ENCODE data around the gene LPAR4.

The LPAR4 gene

DNA sequence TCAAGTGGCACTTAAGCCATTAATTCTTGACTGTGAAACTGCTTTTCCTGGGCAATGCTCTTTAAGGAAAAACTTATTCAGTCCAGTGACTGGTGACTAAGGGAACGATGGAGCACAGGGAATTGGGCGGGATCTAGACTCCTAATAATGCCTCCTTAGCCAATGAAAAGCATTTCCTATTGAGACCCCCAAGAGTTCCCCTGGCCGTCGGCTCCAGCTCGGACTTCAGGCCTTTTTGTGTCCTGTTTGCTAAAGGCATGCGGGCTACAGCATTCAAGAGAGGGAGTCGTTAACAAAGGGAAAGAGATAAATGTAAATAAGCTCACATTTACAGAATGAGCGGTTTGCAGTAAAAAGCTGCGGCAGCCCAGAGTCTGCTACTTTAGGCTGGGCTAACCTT lies at the start of gene LPAR4:
TSS of gene LPAR4 (plus strand) at position 232 of the 400 bp plus-strand sequence. CDS start 7,150 bp downstream, outside the sequence.
- Histone ChIP-seq H3K27ac (no peak within 1 kb of the TSS), H3K4me3 (peak within 1 kb of the TSS; percentile 55)
- no peak for DNase-seq (ENCODE audit: low spot score)
- TF ChIP-seq CTCF (IDR thresholded peaks at IDR 0.05) = no peak

- H3K27ac ChIP-seq = no peak overlapping the region
- TF ChIP-seq CTCF (IDR thresholded peaks at IDR 0.05) = no peak
- no peak for DNase-seq (ENCODE audit: low spot score)
- no peak overlapping the region for H3K4me3 ChIP-seq
Observed at GRCh38 chrX:78706071-78706470, 41.4 kb upstream of the LPAR4 start.

DNA sequence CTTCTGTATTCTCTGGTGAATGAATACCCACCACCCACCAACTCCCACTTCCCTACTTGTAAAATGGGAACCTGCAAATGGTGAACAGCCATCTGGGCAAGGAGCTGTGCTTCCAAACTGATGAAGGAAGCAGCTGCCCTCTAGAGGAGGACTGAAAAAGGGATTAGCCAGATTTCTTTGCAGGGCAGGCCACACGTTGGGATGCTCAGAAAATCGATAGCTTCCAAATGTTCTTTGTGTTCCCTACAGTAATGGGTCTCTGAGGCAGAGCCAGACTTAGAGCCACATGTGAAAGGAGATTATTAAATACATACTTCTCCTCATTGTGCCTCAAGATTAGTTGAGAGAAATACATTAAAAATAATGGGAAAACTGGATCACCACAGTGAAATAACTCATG lies 39.3 kb upstream of the LPAR4 start:
- Histone ChIP-seq H3K4me3 (no peak overlapping the region), H3K27ac (no peak overlapping the region)
- no peak for DNase-seq (ENCODE audit: low spot score)
- TF ChIP-seq CTCF (IDR thresholded peaks at IDR 0.05) = no peak

DNA sequence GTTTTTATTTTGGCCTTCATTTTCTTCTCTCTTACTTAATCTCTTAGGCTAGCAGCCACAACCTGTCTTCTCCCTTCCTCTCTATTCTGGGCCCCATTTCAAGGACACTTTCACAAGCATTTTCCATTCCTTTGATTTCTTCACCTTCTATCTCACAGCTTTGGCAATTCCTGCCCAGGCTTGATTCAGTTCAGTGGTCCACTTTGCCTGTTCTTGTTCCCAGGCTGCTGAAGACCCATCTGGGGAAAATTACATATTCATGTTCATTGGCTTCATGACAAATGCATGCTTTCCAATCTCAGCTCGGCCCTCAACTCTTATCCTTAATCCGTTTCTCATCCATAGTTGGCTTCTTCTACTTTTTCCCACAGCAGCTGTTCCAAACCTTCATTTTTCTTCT lies 38.7 kb upstream of the LPAR4 start:
- no peak overlapping the region for H3K4me3 ChIP-seq
- no peak overlapping the region for H3K27ac ChIP-seq
- DNase-seq (ENCODE audit: low spot score) = no peak
- no peak for TF ChIP-seq CTCF (IDR thresholded peaks at IDR 0.05)

- H3K4me3 ChIP-seq = no peak overlapping the region
- TF ChIP-seq CTCF (IDR thresholded peaks at IDR 0.05) = no peak
- no peak overlapping the region for H3K27ac ChIP-seq
- DNase-seq (ENCODE audit: low spot score) = no peak
Observed at GRCh38 chrX:78710171-78710570, 37.3 kb upstream of the LPAR4 start.

DNA sequence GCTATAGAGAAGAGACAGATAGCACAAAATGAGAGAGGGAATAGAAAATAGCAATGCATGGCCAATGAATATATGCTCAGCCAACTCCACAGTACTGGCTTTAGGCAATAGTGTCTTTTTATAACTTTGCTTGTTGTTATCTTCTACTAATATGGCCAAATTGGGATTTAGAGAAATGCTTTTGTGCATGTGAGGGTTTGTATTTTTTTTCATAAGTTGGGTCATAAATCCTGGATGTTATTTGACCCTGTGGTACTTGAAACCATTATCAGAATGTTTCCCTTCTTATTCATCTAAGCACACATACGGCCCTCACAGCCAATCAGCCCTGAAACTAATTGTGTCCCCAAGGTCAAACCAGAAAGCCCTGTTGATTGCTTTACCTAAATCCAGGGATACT lies 35.2 kb upstream of the LPAR4 start:
- Histone ChIP-seq H3K4me3 (no peak overlapping the region), H3K27ac (no peak overlapping the region)
- TF ChIP-seq CTCF (IDR thresholded peaks at IDR 0.05) = no peak
- DNase-seq (ENCODE audit: low spot score) = no peak

DNA sequence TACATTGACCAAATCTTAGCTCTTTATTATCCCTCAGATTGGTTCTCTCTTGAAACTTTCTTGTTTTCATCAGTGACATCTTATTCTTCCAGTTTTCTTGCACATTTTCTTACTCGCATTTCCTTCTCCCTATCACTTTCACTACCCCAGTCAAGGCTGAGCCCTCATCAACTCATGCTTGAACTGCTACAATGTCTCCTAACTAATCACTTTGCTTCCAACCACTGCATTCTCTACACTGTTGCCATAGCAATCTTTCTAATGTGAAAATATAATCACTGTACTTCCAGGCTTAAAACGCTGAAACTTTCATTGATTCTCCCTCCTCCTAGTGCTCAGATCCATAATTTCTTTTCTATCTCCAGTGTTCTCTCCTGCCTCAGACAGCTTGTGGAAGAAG lies 22.2 kb upstream of the LPAR4 start:
- no peak for DNase-seq (ENCODE audit: low spot score)
- Histone ChIP-seq H3K4me3 (no peak overlapping the region), H3K27ac (no peak overlapping the region)
- no peak for TF ChIP-seq CTCF (IDR thresholded peaks at IDR 0.05)

All from coronary artery (tissue), 2 donors.